NCI-H1417 (cell line): ENCODE measurements around the gene COG5.
"Not testable (repeated sequence)": the region's sequence is repeated elsewhere in the genome, so short reads cannot be mapped to it uniquely, and the experiment has no call there.

ENCODE experiments used
- DNase-seq, 3 experiments: peaks; one replicate each; lab custom pipeline; 2025; lab: John Stamatoyannopoulos, UW

COG5 gene

DNA sequence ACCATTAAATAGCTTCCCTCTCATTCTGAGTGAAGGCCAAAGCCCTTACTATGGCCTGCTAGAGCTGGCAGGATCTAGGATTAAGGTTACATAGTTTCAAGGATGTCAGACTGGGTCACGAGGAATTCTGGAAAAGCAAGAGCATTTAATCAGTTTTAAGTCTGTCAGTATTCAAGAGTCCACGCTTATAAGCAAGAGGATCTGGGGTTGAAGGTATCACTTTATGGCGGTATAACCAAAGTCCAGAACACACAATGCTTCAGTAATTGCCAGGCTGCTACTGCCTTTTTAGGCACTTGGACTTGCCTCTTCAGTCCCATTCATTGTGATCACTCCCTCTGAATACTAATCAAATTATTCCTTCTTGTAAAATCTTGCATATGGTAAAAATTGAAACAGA lies 293.9 kb downstream of the COG5 start:
- DNase-seq: no peak

- DNase-seq: no peak
Observed at GRCh38 chr7:107268594-107268993, 295.1 kb downstream of the COG5 start.

DNA sequence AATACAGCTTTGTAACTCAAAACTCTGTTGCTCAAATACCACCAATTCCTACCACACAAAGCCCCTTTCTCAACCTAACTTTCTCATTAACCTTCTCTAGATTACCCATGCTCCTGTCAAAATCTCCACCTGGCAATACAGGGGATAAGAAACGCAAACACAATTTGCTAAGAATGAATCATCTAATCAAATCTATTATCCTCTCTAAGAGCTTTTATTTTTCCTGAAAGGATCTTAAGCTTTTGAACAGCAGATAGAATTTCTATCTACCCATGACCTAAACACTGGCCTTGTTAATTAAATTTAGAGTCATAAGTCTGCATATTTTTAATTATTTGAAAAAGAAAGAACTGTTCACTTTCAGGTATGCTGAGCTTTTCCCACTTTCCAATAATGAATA lies 296.6 kb downstream of the COG5 start:
- peak in 1 of 3 experiments; percentile 29 for DNase-seq

GRCh38 chr7:107264723-107265122 lies 299.0 kb downstream of the COG5 start:
- DNase-seq: no peak

- no peak for DNase-seq
Observed at GRCh38 chr7:107262857-107263256, 300.9 kb downstream of the COG5 start.

DNA sequence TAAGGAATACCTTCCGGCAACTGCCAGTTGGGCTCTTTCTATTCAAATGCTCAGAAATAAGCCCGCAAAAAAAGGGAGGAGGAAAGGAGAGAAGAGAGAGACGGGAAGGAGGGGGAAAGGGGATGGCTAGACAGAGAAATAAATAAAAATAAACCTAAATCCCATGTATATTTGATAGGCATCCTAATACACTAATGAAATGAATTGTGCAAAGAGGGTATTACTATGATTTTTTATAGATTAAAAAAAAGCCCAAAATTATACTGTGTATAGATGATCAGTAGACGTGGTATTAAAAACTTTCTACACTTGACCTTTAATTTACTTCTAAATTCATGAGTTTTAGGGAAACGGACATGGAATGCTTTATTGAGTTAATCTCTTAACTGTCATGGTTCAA lies 305.0 kb downstream of the COG5 start:
- DNase-seq: no peak

DNA sequence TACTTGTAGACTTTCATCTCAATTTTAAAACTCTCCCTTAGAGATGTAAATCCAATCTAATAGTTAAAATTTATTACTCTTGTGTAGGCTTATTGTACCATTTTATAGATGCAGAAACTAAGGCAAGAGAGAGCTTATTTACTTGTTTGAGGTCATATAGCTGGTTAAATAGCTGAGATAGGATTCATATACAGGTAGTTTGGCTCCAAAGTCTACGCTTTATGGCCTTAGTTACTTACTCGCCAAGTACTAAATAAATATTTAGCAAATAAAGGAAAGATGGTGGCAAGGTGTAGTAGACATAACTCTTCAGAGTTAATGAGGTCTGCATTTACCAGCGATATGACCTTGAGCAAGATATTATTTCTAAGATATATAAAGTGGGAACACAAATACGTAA lies 308.1 kb downstream of the COG5 start:
- DNase-seq: no peak

GRCh38 chr7:107254398-107254985 lies 309.2 kb downstream of the COG5 start:
- no peak for DNase-seq

DNA sequence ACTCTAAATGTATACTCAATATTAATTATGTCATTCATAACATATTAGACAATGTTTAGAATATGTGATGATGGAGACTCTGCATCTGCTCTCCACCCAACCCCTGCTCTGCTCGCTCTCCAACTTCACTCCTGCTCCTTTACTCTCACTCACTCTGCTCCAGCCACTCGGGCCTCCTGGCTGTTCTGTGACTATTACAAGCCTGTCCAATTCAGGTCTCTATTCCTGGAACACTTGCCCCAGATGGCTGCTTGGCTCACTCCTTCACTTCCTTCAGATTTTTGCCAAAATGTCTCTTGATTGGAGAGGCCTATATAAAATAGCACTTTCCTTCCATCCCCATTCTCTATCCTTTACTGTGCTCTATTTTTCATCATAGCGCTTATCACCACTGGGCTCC lies 310.1 kb downstream of the COG5 start:
- DNase-seq: no peak

GRCh38 chr7:107251963-107252362 lies 311.8 kb downstream of the COG5 start:
- DNase-seq: no peak

DNA sequence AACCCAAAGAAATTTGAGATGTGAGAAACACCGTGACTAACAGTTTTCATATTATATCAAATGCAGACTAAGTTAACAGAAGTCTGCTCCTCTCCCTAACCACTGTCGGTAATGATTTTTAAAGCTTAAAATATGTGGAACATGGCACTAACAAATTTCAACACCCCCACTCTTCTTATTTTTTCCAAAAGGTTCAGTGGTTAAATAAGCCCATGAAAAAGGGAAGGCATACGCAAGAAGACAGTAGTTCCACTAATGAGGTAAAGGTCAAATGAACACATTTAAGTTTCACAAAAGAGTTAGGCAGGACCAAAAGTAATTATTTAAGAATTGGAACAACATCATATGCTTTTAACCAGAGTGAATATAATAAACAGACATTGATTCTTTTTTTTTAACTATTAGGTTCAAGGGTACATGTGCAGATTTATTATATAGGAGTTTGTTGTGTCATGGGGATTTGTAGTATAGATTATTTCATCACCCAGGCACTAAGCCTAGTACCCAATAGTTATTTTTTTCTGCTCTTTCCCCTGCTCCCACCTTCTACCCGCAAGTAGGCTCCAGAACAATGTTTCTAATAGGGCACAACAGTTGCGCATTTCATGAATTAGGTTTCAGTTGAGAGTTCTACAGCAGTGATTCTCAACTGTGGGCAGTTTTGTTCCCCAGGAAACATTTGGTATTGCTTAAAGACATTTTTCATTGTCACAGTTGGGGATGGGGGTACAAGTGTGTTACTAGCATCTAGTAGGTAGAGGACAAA lies 315.0 kb downstream of the COG5 start:
- no peak for DNase-seq

GRCh38 chr7:107246836-107247235 lies 316.9 kb downstream of the COG5 start:
- not testable (repeated sequence) for DNase-seq

- no peak for DNase-seq
Observed at GRCh38 chr7:107244613-107245012, 319.1 kb downstream of the COG5 start.

- DNase-seq: no peak
Observed at GRCh38 chr7:107242267-107242666, 321.5 kb downstream of the COG5 start.

DNA sequence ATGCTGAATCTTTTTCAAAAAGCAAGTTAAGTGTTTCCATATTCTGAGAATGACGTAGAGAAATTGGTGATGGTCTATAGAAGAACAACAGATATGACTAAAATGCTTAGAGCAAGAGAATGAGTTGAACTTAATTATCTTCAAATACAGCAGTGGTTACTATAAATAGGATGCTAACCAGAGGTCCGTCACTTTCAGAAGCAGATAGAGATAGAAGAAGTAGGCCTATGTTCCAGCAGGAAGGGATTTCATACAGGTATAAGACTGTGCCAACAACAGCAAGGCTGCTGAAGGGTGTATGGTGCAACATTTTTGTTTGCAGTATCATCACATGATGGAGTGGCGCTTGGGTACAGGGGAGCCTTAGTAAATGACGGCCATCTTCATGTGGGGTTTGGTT lies 326.3 kb downstream of the COG5 start:
- DNase-seq: no peak

GRCh38 chr7:107236862-107237261 lies 326.9 kb downstream of the COG5 start:
- DNase-seq: no peak

DNA sequence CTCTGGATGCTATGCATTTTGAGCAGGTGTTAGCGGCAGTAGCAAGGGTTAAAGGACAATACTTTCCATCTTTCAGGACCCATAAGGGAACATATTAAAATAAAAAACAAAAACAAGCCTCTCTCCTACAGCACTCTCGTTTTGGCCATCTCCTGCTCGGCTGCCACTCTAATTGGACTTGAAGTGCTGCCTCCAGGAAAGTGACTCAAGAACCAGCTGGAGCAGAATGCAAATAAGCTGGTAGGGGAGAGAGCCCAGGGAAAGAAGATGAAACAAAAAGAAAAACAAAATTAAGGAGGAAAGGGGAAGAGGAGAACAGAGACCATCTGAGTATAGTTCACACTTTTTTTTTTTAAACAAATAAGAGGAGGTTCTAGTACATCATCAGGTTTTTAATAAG lies 329.3 kb downstream of the COG5 start:
- peak in 2 of 3 experiments; percentile 50 to 65 for DNase-seq

DNA sequence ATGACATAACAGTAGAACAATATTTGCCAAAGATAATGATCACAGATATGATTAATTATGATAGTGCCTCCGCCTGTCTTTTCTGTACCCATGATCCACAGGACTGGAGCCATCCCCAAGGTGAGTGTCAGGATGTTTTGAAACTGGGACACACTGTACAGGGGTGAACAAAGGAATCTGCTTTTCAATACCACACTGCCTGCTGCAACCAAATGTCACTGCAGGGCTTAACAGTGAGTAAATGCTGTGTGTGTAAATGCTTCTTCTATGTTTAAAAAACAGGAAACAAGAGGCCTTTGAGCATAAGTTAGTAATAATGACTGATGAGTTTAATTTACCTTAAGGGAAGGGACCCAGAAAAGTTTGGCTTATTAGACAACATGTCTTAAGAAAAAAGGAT lies 329.7 kb downstream of the COG5 start:
- no peak for DNase-seq

DNA sequence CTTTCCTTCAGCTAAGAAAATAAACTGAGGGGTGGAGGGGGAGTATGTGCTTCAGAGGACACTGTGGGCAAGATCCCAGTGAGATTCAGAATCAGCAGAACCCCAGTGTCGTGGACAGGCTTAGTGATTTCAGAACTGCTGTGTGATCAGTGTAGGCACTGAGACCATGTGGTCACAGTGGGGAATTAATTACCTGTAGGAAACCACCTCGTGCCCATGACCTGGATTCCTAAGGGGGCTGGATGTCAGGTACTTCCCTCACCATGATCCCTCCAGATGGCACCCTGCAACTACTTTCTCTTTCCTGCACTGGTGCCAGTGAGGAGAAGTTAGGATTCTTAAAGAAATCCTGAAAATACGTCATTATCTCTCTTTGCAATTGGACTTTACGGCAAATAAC lies 330.5 kb downstream of the COG5 start:
- peak in 1 of 3 experiments; percentile 13 for DNase-seq

DNA sequence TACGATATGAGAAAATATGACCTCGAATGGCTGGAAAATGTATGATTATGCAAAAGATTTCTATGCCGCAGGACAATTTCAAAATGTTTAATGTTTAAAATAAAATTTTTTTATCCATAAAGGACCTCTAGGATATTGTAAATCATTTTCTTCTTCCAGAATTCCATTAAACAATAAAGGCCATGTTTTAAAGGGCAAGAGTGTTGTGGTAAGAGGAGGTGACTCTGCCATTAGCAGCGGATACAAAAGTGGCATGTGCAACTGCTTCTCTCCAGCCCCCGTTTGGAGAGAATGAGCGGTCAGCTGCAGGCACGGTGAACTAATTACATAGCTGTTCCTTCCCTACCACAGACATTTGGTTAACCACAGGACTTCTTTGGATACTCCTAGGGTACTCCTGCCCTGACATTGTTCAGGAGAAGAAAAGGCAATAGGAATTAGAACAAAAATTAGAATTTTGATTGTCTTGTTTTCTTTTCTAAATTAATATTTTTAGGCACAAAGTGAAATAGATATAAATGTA lies 331.1 kb downstream of the COG5 start:
- DNase-seq: no peak

DNA sequence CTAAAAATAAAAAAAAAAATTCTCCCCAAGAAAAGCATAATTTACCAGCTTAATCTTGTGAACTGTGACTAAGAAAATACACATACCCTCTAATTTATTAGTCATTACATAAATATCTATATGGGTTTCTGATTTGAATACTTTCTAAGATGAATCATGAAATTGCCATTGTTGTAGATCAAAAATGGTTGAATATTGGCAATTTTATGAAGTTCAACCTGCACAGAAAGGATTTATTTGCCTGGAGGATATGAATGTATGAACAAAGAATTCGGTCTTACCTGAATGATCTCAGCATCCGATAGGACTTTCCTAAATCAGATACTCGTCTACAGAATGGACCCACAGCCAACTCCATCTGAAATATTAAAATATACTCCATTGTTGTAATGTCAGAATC lies 333.4 kb downstream of the COG5 start:
- no peak for DNase-seq

DNA sequence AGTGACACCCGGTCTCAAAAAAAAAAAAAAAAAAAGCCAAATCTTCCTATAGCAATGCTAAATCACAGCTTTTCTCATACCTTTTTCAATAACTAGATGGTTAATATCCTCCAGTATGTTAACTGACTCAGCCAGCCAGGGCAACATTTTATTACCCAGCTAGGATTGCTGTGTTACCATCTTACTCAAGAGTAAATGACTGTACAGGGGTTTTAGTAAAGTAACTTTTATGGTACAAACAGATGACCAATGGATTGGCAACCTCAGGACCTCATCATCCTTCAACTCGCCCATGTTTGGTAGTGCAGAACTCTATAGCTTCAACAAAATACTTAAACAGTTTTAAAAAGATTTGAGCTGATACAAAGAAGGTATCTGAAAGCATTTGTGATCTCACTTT lies 335.4 kb downstream of the COG5 start:
- no peak for DNase-seq

DNA sequence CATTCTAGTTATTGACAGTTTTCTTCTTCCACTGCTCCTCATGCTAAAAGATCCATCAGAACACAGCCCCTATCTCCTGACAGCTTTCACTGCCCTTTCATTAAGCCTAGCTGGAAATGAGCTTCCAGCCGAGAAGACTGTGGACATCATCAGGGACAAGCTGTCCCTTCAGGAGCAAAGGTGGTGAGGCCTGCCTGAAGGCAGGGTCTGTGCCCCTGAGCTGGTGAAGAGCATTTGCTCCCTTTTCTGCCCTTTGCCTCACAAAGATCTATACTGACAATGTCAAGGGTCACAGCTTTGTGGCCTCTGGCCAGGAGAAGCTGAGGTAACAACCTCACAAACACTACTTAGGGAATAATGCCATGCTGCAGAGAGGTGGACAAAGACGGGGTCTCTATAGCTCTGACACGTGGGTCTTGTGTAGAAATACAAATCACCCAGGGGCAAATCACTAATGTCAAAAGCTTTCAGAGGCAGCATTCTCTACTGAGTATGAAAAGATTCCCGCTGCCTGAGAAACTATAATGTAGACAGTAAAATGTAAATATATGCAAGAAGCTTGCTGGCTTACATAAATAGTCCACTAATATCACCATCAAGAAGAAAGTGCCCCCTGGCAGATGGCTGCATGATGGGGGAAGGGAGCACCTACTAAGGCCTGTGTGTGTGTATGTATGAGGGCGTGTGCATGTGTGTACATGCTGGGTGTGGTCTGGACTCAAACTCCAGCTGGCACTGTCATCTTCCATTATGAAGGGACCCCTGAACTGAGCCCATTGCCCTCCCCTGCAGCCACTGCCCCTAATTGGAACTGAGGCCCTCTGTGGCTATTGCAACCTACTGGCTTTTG lies 339.1 kb downstream of the COG5 start:
- DNase-seq: no peak
